ENCODE data around the gene GATAD2B. TPM values are rescaled to one million over a fixed set of nuclear protein-coding genes. Genes with fewer than 3 reads are reported as not detected.
"Not testable (repeated sequence)": the region's sequence is repeated elsewhere in the genome, so short reads cannot be mapped to it uniquely, and the experiment has no call there.

The GATAD2B gene
- total RNA-seq, 1 donor from 2014 or later: 47.0 TPM

GRCh38 chr1:153789478-153790034, 133.2 kb downstream of the GATAD2B start:
- Mint-ChIP-seq H3K27me3 (ENCODE audit: low read depth) (no peaks in the 10 kb centered on the region), H3K36me3 (ENCODE audit: low read depth) (no peaks in the 10 kb centered on the region), H3K4me1 (ENCODE audit: low read depth) (peaks cover 22% of the 10 kb centered on the region), H3K9me3 (ENCODE audit: low read depth) (no peaks in the 10 kb centered on the region), H3K4me3 (ENCODE audit: unreplicated experiment) (no peak overlapping the region), H3K27ac (ENCODE audit: unreplicated experiment) (no peak overlapping the region)
- peak; percentile 66 for DNase-seq (ENCODE audit: low spot score)
- no peak for TF ChIP-seq CTCF (IDR thresholded peaks at IDR 0.05)

DNA sequence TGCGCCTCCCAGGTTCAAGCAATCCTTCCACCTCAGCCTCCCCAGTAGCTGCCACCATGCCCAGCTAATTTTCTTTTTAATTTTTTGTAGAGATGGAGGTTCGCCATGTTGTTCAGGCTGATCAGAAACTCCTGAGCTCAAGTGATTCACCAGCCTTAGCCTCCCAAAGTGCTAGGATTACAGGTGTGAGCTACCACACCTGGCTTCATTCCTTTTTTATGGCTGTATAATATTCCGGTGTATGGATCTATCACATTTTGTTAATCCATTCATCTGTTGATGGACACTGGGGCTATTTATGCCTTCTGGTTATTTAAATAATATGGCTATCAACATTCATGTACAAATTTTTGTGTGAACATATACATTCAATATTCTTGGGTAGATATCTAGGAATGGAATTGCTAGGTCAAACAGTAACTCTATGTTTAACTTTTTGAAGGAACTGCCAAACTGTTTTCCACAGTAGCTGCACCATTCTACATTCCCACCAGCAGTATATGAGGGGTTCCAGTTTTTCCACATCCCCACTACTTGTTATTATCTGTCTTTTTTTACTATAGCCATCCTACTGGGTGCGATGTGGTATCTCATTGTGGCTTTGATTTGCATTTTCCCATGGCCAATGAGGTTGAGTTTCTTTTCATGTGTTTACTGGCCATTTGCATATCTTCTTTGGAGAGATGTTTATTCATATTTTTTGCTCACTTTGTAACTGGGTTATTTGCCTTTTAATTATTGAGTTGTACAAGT, 136.6 kb downstream of the GATAD2B start:
- DNase-seq (ENCODE audit: low spot score): no peak
- TF ChIP-seq CTCF (IDR thresholded peaks at IDR 0.05): no peak
- no peaks in the 10 kb centered on the region for H3K9me3 Mint-ChIP-seq (ENCODE audit: low read depth)
- H3K27ac Mint-ChIP-seq (ENCODE audit: unreplicated experiment): no peak overlapping the region
- no peaks in the 10 kb centered on the region for H3K36me3 Mint-ChIP-seq (ENCODE audit: low read depth)
- H3K27me3 Mint-ChIP-seq (ENCODE audit: low read depth): no peaks in the 10 kb centered on the region
- H3K4me1 Mint-ChIP-seq (ENCODE audit: low read depth): peaks cover 24% of the 10 kb centered on the region
- no peak overlapping the region for H3K4me3 Mint-ChIP-seq (ENCODE audit: unreplicated experiment)

DNA sequence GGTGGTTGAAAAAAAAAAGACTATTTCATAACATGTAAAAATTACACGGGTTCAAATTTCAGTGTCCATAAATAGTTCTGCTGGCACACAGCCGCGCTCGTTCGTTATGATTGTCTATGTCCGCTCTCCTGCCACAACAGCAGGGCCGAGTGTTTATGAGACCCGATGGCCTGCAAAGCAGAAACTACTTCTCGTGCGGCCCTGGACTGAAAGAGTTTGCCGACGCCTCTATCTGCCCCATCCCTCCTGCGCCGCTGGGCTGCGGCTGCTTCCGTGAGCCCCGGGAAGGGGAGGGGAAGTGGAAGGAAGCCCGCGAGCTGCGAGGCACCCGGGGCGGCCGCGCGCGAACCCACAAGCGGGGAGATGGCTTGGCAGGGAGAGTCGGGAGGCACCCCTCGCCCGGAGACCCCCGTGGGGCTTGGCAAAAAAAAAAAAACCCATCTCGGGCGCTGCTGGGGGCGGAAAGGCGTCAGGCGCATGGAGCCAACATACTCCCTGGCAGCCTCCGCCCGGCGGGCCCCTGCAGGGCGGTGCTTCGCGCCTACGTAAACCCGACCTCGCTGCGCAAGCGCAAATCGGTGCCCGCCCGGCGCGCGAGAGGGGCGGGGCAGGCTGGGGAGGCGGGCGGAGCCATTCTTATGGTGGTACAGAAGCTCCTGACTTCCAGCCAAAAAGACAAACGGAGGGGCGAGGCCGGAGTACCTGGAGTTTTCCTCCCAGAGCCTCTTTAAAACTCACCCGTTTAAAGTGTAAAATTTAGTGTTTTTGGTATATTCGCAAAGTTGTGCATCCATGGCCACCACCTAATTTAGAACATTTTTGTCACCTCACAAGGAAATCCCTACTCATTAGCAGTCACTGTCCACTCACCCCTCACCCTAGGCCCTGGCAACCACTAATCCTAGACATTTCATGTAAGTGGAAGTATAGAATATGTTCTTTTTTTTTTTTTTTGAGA, 139.3 kb downstream of the GATAD2B start:
- Mint-ChIP-seq H3K9me3 (ENCODE audit: low read depth) (no peaks in the 10 kb centered on the region), H3K27me3 (ENCODE audit: low read depth) (no peaks in the 10 kb centered on the region), H3K4me3 (ENCODE audit: unreplicated experiment) (peak overlapping the region; percentile 87), H3K36me3 (ENCODE audit: low read depth) (no peaks in the 10 kb centered on the region), H3K4me1 (ENCODE audit: low read depth) (peaks cover 11% of the 10 kb centered on the region), H3K27ac (ENCODE audit: unreplicated experiment) (peak overlapping the region; percentile 99)
- peak; percentile 96 for DNase-seq (ENCODE audit: low spot score)
- peak; percentile 27 for TF ChIP-seq CTCF (IDR thresholded peaks at IDR 0.05)

GRCh38 chr1:153782648-153783047, 140.1 kb downstream of the GATAD2B start:
- not testable (repeated sequence) for H3K36me3 Mint-ChIP-seq (ENCODE audit: low read depth); H3K9me3 Mint-ChIP-seq (ENCODE audit: low read depth); H3K27me3 Mint-ChIP-seq (ENCODE audit: low read depth)
- DNase-seq (ENCODE audit: low spot score): peak; percentile 29
- Mint-ChIP-seq H3K4me3 (ENCODE audit: unreplicated experiment) (peak overlapping the region; percentile 87), H3K4me1 (ENCODE audit: low read depth) (peaks cover 14% of the 10 kb centered on the region), H3K27ac (ENCODE audit: unreplicated experiment) (peak overlapping the region; percentile 99)

GRCh38 chr1:153780551-153780950, 142.2 kb downstream of the GATAD2B start:
- Mint-ChIP-seq H3K27me3 (ENCODE audit: low read depth) (no peaks in the 10 kb centered on the region), H3K4me3 (ENCODE audit: unreplicated experiment) (no peak overlapping the region), H3K4me1 (ENCODE audit: low read depth) (peaks cover 29% of the 10 kb centered on the region), H3K9me3 (ENCODE audit: low read depth) (no peaks in the 10 kb centered on the region), H3K27ac (ENCODE audit: unreplicated experiment) (no peak overlapping the region), H3K36me3 (ENCODE audit: low read depth) (no peaks in the 10 kb centered on the region)
- no peak for TF ChIP-seq CTCF (IDR thresholded peaks at IDR 0.05)
- peak; percentile 56 for DNase-seq (ENCODE audit: low spot score)
